GM12864 (cell line): ENCODE results near the gene CEP63.

Experiments
- DNase-seq: peaks from one replicate; pipeline ENCODE4 v3.0.0-alpha.2; 2011; ENCODE audit warnings: low read depth
- H3K4me3 ChIP-seq: 2 replicates; pipeline ENCODE4 v1.5.1; 2011; ENCODE audit warnings: mild to moderate bottlenecking, low read depth, low read length, control low read depth
- CTCF ChIP-seq: IDR thresholded peaks from 2 replicates; pipeline ENCODE4 v1.5.1; 2011; ENCODE audit warnings: low read depth, mild to moderate bottlenecking, moderate library complexity, low read length, control low read depth, inconsistent platforms; ENCODE audit errors: missing control alignments

CEP63 gene

GRCh38 chr3:134485718-134486576 lies at the start of gene CEP63, which contains the start of gene ANAPC13:
Gene CEP63, plus strand, starts transcription at chr3:134486057. Its CDS starts 9,264 bp downstream, at chr3:134495321.
Gene ANAPC13, minus strand, starts transcription at chr3:134485985. Its CDS starts 3,081 bp downstream, at chr3:134482904.
- peak within 1 kb of the TSS; percentile 81 for H3K4me3 ChIP-seq
- TF ChIP-seq CTCF: no peak
- DNase-seq: peak; percentile 99

GRCh38 chr3:134437211-134437752 lies 48.6 kb upstream of the CEP63 start:
- H3K4me3 ChIP-seq: no peak overlapping the region
- DNase-seq: no peak
- TF ChIP-seq CTCF: no peak

- no peak overlapping the region for H3K4me3 ChIP-seq
- no peak for DNase-seq
- TF ChIP-seq CTCF: no peak
These were observed 44.5 kb upstream of the CEP63 start for GRCh38 chr3:134441321-134441720.

- no peak for TF ChIP-seq CTCF
- H3K4me3 ChIP-seq: no peak overlapping the region
- no peak for DNase-seq
These were observed 44.0 kb upstream of the CEP63 start for GRCh38 chr3:134441821-134442220.

GRCh38 chr3:134445095-134445494 lies 40.8 kb upstream of the CEP63 start:
- H3K4me3 ChIP-seq: no peak overlapping the region
- DNase-seq: no peak
- no peak for TF ChIP-seq CTCF

- H3K4me3 ChIP-seq: no peak overlapping the region
- no peak for TF ChIP-seq CTCF
- DNase-seq: no peak
These were observed 40.2 kb upstream of the CEP63 start for GRCh38 chr3:134445636-134446035.

GRCh38 chr3:134446800-134447199 lies 39.1 kb upstream of the CEP63 start:
- no peak for DNase-seq
- TF ChIP-seq CTCF: no peak
- H3K4me3 ChIP-seq: no peak overlapping the region
